Fibroblast of lung (primary cell): ENCODE data around the gene JMJD1C.

Source experiments
- CTCF ChIP-seq, 2 donors: IDR thresholded peaks in 1 of 2; conservative IDR thresholded peaks in 1 of 2; 1 replicate in 1 of 2; 2 replicates in 1 of 2; pipeline ENCODE4 v1.5.1; 2011 to 2012; ENCODE audit warnings: low read length in 2 of 2, control low read depth in 1 of 2, inconsistent platforms in 1 of 2, low read depth in 1 of 2, mild to moderate bottlenecking in 1 of 2
- EZH2 ChIP-seq: IDR thresholded peaks from 2 replicates; pipeline ENCODE4 v1.5.1; 2012; ENCODE audit warnings: low read length, control low read depth, mild to moderate bottlenecking; ENCODE audit errors: missing control alignments

DNA sequence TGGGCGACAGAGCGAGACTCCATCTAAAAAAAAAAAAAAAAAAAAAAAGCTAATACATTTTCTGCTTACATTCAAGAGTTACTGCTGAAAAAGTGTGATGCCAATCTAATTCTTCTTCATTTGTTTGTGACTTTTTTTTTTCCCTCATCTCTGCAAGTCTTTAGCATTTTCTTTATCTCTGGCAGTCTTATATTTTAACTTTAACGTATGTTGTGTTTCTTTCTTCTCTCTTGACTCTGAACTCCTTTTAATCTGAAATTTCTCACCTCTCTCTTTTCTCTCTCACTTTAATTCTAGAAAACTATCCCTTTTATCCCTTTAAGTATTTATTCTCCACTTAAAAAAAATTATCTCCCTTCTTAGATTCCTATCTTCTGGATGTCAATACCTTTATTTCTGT is 146.5 kb downstream of the JMJD1C start:
- TF ChIP-seq CTCF (conservative IDR thresholded peaks at IDR 0.05 in 1 of 2, IDR thresholded peaks at IDR 0.05 in 1 of 2; ENCODE audit: low read depth in 1 of 2, low read length in 2 of 2), result no peak
- TF ChIP-seq EZH2, result no peak
